Lower leg skin (tissue), 3 donors: ENCODE results near the gene SAFB.

Source experiments
- POLR2A ChIP-seq, 2 donors: fragments of 450-650 bp; IDR thresholded peaks; one replicate each; pipeline ENCODE4 v1.6.1; 2016 to 2017; ENCODE audit warnings: antibody characterized with exemption in 2 of 2, mild to moderate bottlenecking in 1 of 2, moderate library complexity in 1 of 2
- TF ChIP-seq, protein P1 (sequence below), 3 donors: fragments of 450-650 bp; IDR thresholded peaks; one replicate each; pipeline ENCODE4 v1.5.1; 2016; ENCODE audit warnings: antibody characterized with exemption in 3 of 3, mild to moderate bottlenecking in 3 of 3, moderate library complexity in 2 of 3

DNA sequence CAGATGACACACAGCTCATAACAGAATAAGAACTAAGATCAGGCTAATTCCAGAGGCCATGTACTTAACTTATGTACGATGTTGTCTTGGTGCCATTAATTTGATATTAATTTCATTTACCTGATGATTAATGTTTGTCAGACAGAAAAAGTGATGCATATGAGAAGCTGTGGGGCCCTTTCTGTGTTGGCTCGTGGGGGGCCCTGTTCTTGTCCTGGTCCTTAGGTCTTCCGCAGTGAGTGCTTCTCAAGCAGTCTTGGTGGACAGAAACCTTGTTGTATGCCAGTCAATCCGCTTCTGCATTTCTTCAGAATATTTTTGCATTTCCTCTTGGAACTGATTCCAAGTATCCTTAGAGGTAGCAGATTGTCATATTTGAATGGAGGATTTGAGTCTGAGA, 20.2 kb downstream of the SAFB start:
- no peak for TF ChIP-seq POLR2A (IDR thresholded peaks at IDR 0.05)
- TF ChIP-seq, protein P1, sequence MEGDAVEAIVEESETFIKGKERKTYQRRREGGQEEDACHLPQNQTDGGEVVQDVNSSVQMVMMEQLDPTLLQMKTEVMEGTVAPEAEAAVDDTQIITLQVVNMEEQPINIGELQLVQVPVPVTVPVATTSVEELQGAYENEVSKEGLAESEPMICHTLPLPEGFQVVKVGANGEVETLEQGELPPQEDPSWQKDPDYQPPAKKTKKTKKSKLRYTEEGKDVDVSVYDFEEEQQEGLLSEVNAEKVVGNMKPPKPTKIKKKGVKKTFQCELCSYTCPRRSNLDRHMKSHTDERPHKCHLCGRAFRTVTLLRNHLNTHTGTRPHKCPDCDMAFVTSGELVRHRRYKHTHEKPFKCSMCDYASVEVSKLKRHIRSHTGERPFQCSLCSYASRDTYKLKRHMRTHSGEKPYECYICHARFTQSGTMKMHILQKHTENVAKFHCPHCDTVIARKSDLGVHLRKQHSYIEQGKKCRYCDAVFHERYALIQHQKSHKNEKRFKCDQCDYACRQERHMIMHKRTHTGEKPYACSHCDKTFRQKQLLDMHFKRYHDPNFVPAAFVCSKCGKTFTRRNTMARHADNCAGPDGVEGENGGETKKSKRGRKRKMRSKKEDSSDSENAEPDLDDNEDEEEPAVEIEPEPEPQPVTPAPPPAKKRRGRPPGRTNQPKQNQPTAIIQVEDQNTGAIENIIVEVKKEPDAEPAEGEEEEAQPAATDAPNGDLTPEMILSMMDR (IDR thresholded peaks at IDR 0.05), result no peak
